ENCODE data around the gene CCDC148. TPM values are rescaled to one million over a fixed set of nuclear protein-coding genes. Genes with fewer than 3 reads are reported as not detected.

The CCDC148 gene
- polyA plus RNA-seq, 4 donors: 0.09 to 0.37 TPM; not detected in 2

- WGBS, 3 donors: 78 to 90% (median 85%) methylated on average over 2 of the region's 2 CpGs
- H3K27me3 ChIP-seq (ENCODE audit: control insufficient read depth in 3 of 3, insufficient read depth in 3 of 3, low read length in 3 of 3): no peaks in the 10 kb centered on the region
- FAIRE-seq (no peak), DNase-seq (no peak)
- H3K9me3 ChIP-seq (ENCODE audit: control insufficient read depth in 2 of 2, insufficient read depth in 1 of 2, low read depth in 1 of 2, low read length in 1 of 2): no peaks in the 10 kb centered on the region
- H3K36me3 ChIP-seq (ENCODE audit: control insufficient read depth in 3 of 3, insufficient read depth in 2 of 3, low read depth in 1 of 3, low read length in 3 of 3): no peaks in the 10 kb centered on the region
- no peak overlapping the region for H3K27ac ChIP-seq (ENCODE audit: low read depth in 1 of 3, low read length in 2 of 3)
- H3K4me1 ChIP-seq (ENCODE audit: control insufficient read depth in 3 of 3, insufficient read depth in 2 of 3, low read depth in 1 of 3, low read length in 2 of 3): no peaks in the 10 kb centered on the region
- H3K4me3 ChIP-seq (ENCODE audit: low read depth in 1 of 3, low read length in 3 of 3): no peak overlapping the region
These were observed 156.2 kb downstream of the CCDC148 start for GRCh38 chr2:158300394-158300793.

- DNase-seq: no peak
- no peaks in the 10 kb centered on the region for H3K36me3 ChIP-seq (ENCODE audit: control insufficient read depth in 3 of 3, insufficient read depth in 2 of 3, low read depth in 1 of 3, low read length in 3 of 3)
- H3K9me3 ChIP-seq (ENCODE audit: control insufficient read depth in 2 of 2, insufficient read depth in 1 of 2, low read depth in 1 of 2, low read length in 1 of 2): no peaks in the 10 kb centered on the region
- no peak for FAIRE-seq
- no peak overlapping the region for H3K4me3 ChIP-seq (ENCODE audit: low read depth in 1 of 3, low read length in 3 of 3)
- H3K27me3 ChIP-seq (ENCODE audit: control insufficient read depth in 3 of 3, insufficient read depth in 3 of 3, low read length in 3 of 3): no peaks in the 10 kb centered on the region
- no peaks in the 10 kb centered on the region for H3K4me1 ChIP-seq (ENCODE audit: control insufficient read depth in 3 of 3, insufficient read depth in 2 of 3, low read depth in 1 of 3, low read length in 2 of 3)
- WGBS, 3 donors: 65 to 81% (median 66%) methylated on average over 1 of the region's 1 CpG
- no peak overlapping the region for H3K27ac ChIP-seq (ENCODE audit: low read depth in 1 of 3, low read length in 2 of 3)
These were observed 158.9 kb downstream of the CCDC148 start for GRCh38 chr2:158297606-158298005.

- no peaks in the 10 kb centered on the region for H3K9me3 ChIP-seq (ENCODE audit: control insufficient read depth in 2 of 2, insufficient read depth in 1 of 2, low read depth in 1 of 2, low read length in 1 of 2)
- H3K4me3 ChIP-seq (ENCODE audit: low read depth in 1 of 3, low read length in 3 of 3): no peak overlapping the region
- no peaks in the 10 kb centered on the region for H3K4me1 ChIP-seq (ENCODE audit: control insufficient read depth in 3 of 3, insufficient read depth in 2 of 3, low read depth in 1 of 3, low read length in 2 of 3)
- no peak for DNase-seq
- no peak for FAIRE-seq
- no peaks in the 10 kb centered on the region for H3K36me3 ChIP-seq (ENCODE audit: control insufficient read depth in 3 of 3, insufficient read depth in 2 of 3, low read depth in 1 of 3, low read length in 3 of 3)
- H3K27ac ChIP-seq (ENCODE audit: low read depth in 1 of 3, low read length in 2 of 3): no peak overlapping the region
- WGBS, 3 donors: 41 to 49% (median 45%) methylated on average over 2 of the region's 2 CpGs
- H3K27me3 ChIP-seq (ENCODE audit: control insufficient read depth in 3 of 3, insufficient read depth in 3 of 3, low read length in 3 of 3): no peaks in the 10 kb centered on the region
These were observed 159.4 kb downstream of the CCDC148 start for GRCh38 chr2:158297120-158297519.

GRCh38 chr2:158293722-158294121 lies 162.8 kb downstream of the CCDC148 start:
- Histone ChIP-seq H3K36me3 (ENCODE audit: control insufficient read depth in 3 of 3, insufficient read depth in 2 of 3, low read depth in 1 of 3, low read length in 3 of 3) (no peaks in the 10 kb centered on the region), H3K9me3 (ENCODE audit: control insufficient read depth in 2 of 2, insufficient read depth in 1 of 2, low read depth in 1 of 2, low read length in 1 of 2) (no peaks in the 10 kb centered on the region), H3K27ac (ENCODE audit: low read depth in 1 of 3, low read length in 2 of 3) (no peak overlapping the region), H3K4me1 (ENCODE audit: control insufficient read depth in 3 of 3, insufficient read depth in 2 of 3, low read depth in 1 of 3, low read length in 2 of 3) (no peaks in the 10 kb centered on the region), H3K4me3 (ENCODE audit: low read depth in 1 of 3, low read length in 3 of 3) (no peak overlapping the region), H3K27me3 (ENCODE audit: control insufficient read depth in 3 of 3, insufficient read depth in 3 of 3, low read length in 3 of 3) (no peaks in the 10 kb centered on the region)
- FAIRE-seq (no peak), DNase-seq (no peak)
- 94 to 100% (median 98%) methylated on average over 2 to 3 of the region's 3 CpGs for WGBS, 3 donors

GRCh38 chr2:158291544-158292180 lies 164.9 kb downstream of the CCDC148 start:
- Histone ChIP-seq H3K4me1 (ENCODE audit: control insufficient read depth in 3 of 3, insufficient read depth in 2 of 3, low read depth in 1 of 3, low read length in 2 of 3) (no peaks in the 10 kb centered on the region), H3K9me3 (ENCODE audit: control insufficient read depth in 2 of 2, insufficient read depth in 1 of 2, low read depth in 1 of 2, low read length in 1 of 2) (peaks cover 0 to 12% of the 10 kb centered on the region in 2 donors), H3K27me3 (ENCODE audit: control insufficient read depth in 3 of 3, insufficient read depth in 3 of 3, low read length in 3 of 3) (no peaks in the 10 kb centered on the region), H3K27ac (ENCODE audit: low read depth in 1 of 3, low read length in 2 of 3) (no peak overlapping the region), H3K36me3 (ENCODE audit: control insufficient read depth in 3 of 3, insufficient read depth in 2 of 3, low read depth in 1 of 3, low read length in 3 of 3) (no peaks in the 10 kb centered on the region), H3K4me3 (ENCODE audit: low read depth in 1 of 3, low read length in 3 of 3) (no peak overlapping the region)
- 64 to 90% (median 88%) methylated on average over 2 of the region's 2 CpGs for WGBS, 3 donors
- FAIRE-seq: no peak
- no peak for DNase-seq

GRCh38 chr2:158290225-158290624 lies 166.3 kb downstream of the CCDC148 start:
- FAIRE-seq: no peak
- WGBS, 3 donors: 84 to 94% (median 86%) methylated on average over 5 of the region's 5 CpGs
- H3K9me3 ChIP-seq (ENCODE audit: control insufficient read depth in 2 of 2, insufficient read depth in 1 of 2, low read depth in 1 of 2, low read length in 1 of 2): peaks cover 0 to 12% of the 10 kb centered on the region in 2 donors

GRCh38 chr2:158276619-158277471 lies 179.7 kb downstream of the CCDC148 start:
- no peaks in the 10 kb centered on the region for H3K27me3 ChIP-seq (ENCODE audit: control insufficient read depth in 3 of 3, insufficient read depth in 3 of 3, low read length in 3 of 3)
- H3K36me3 ChIP-seq (ENCODE audit: control insufficient read depth in 3 of 3, insufficient read depth in 2 of 3, low read depth in 1 of 3, low read length in 3 of 3): no peaks in the 10 kb centered on the region
- H3K4me1 ChIP-seq (ENCODE audit: control insufficient read depth in 3 of 3, insufficient read depth in 2 of 3, low read depth in 1 of 3, low read length in 2 of 3): no peaks in the 10 kb centered on the region
- 68 to 73% (median 71%) methylated on average over 2 of the region's 2 CpGs for WGBS, 3 donors
- H3K27ac ChIP-seq (ENCODE audit: low read depth in 1 of 3, low read length in 2 of 3): no peak overlapping the region
- no peak overlapping the region for H3K4me3 ChIP-seq (ENCODE audit: low read depth in 1 of 3, low read length in 3 of 3)
- FAIRE-seq (no peak), DNase-seq (no peak)
- H3K9me3 ChIP-seq (ENCODE audit: control insufficient read depth in 2 of 2, insufficient read depth in 1 of 2, low read depth in 1 of 2, low read length in 1 of 2): no peaks in the 10 kb centered on the region

More at GRCh38 chr2:158290225-158290624, 166.3 kb downstream of the CCDC148 start:
- no peak for DNase-seq
- Histone ChIP-seq H3K36me3 (ENCODE audit: control insufficient read depth in 3 of 3, insufficient read depth in 2 of 3, low read depth in 1 of 3, low read length in 3 of 3) (no peaks in the 10 kb centered on the region), H3K27ac (ENCODE audit: low read depth in 1 of 3, low read length in 2 of 3) (no peak overlapping the region), H3K4me3 (ENCODE audit: low read depth in 1 of 3, low read length in 3 of 3) (no peak overlapping the region), H3K4me1 (ENCODE audit: control insufficient read depth in 3 of 3, insufficient read depth in 2 of 3, low read depth in 1 of 3, low read length in 2 of 3) (no peaks in the 10 kb centered on the region), H3K27me3 (ENCODE audit: control insufficient read depth in 3 of 3, insufficient read depth in 3 of 3, low read length in 3 of 3) (no peaks in the 10 kb centered on the region)

- DNase-seq: no peak
These were observed 182.8 kb downstream of the CCDC148 start for GRCh38 chr2:158273791-158274190.

More at GRCh38 chr2:158273791-158274190, 182.8 kb downstream of the CCDC148 start:
- FAIRE-seq: no peak
- no peaks in the 10 kb centered on the region for H3K4me1 ChIP-seq (ENCODE audit: control insufficient read depth in 3 of 3, insufficient read depth in 2 of 3, low read depth in 1 of 3, low read length in 2 of 3)
- H3K9me3 ChIP-seq (ENCODE audit: control insufficient read depth in 2 of 2, insufficient read depth in 1 of 2, low read depth in 1 of 2, low read length in 1 of 2): no peaks in the 10 kb centered on the region
- no peak overlapping the region for H3K4me3 ChIP-seq (ENCODE audit: low read depth in 1 of 3, low read length in 3 of 3)
- no peaks in the 10 kb centered on the region for H3K36me3 ChIP-seq (ENCODE audit: control insufficient read depth in 3 of 3, insufficient read depth in 2 of 3, low read depth in 1 of 3, low read length in 3 of 3)
- no peak overlapping the region for H3K27ac ChIP-seq (ENCODE audit: low read depth in 1 of 3, low read length in 2 of 3)
- no peaks in the 10 kb centered on the region for H3K27me3 ChIP-seq (ENCODE audit: control insufficient read depth in 3 of 3, insufficient read depth in 3 of 3, low read length in 3 of 3)
- 53 to 83% (median 74%) methylated on average over 3 of the region's 3 CpGs for WGBS, 3 donors
